Loucy (cell line): ENCODE measurements around the gene SNAP91.

Experiments
- H2AFZ ChIP-seq: fragments of 200-600 bp; sonication (generic); 2 replicates; pipeline ENCODE4 v1.6.0; 2016; ENCODE audit warnings: antibody characterized with exemption, mild to moderate bottlenecking, low read length, moderate library complexity
- H3F3A ChIP-seq: fragments of 200-600 bp; 2 replicates; pipeline ENCODE4 v1.6.0; 2016; ENCODE audit warnings: antibody characterized with exemption, low read depth, mild to moderate bottlenecking
- H3K27me3 ChIP-seq: fragments of 200-600 bp; sonication (generic); 2 replicates; pipeline ENCODE4 v1.6.1; 2014; ENCODE audit warnings: low read length, mild to moderate bottlenecking; ENCODE audit not compliant: insufficient read depth, poor library complexity, severe bottlenecking
- H3K36me3 ChIP-seq: fragments of 200-600 bp; sonication (generic); 2 replicates; pipeline ENCODE4 v1.6.1; 2016; ENCODE audit warnings: low read length; ENCODE audit not compliant: insufficient read depth
- H3K4me1 ChIP-seq: fragments of 200-600 bp; sonication (generic); 2 replicates; pipeline ENCODE4 v1.5.1; 2014; ENCODE audit warnings: low read length, mild to moderate bottlenecking; ENCODE audit not compliant: insufficient read depth, poor library complexity, severe bottlenecking
- H3K4me2 ChIP-seq: fragments of 200-600 bp; sonication (generic); 2 replicates; pipeline ENCODE4 v1.6.0; 2014; ENCODE audit warnings: antibody characterized with exemption, low read length, low read depth, mild to moderate bottlenecking; ENCODE audit not compliant: poor library complexity, severe bottlenecking
- H3K4me3 ChIP-seq: fragments of 200-600 bp; sonication (generic); 2 replicates; pipeline ENCODE4 v1.5.1; 2014; ENCODE audit warnings: low read length, mild to moderate bottlenecking, mixed read lengths; ENCODE audit not compliant: poor library complexity, severe bottlenecking
- H3K79me2 ChIP-seq: fragments of 200-600 bp; sonication (generic); 2 replicates; pipeline ENCODE4 v1.6.1; 2014; ENCODE audit warnings: low read length; ENCODE audit not compliant: insufficient read depth
- H3K9ac ChIP-seq: fragments of 200-600 bp; sonication (generic); 2 replicates; pipeline ENCODE4 v1.6.0; 2014; ENCODE audit warnings: mild to moderate bottlenecking, low read depth, low read length, moderate library complexity; ENCODE audit not compliant: poor library complexity, severe bottlenecking
- H3K9me2 ChIP-seq: fragments of 200-600 bp; sonication (generic); replicated peaks from 2 replicates; pipeline ENCODE4 v1.6.1; 2016; ENCODE audit warnings: low read depth, low read length, mixed read lengths
- H3K9me3 ChIP-seq: fragments of 200-600 bp; sonication (generic); 2 replicates; pipeline ENCODE4 v1.6.1; 2014; ENCODE audit warnings: mild to moderate bottlenecking, antibody characterized with exemption, low read length, low read depth; ENCODE audit not compliant: insufficient read depth
- H4K20me1 ChIP-seq: fragments of 200-600 bp; sonication (generic); 2 replicates; pipeline ENCODE4 v1.6.0; 2014; ENCODE audit warnings: antibody characterized with exemption, low read length, mild to moderate bottlenecking; ENCODE audit not compliant: insufficient read depth, poor library complexity, severe bottlenecking
- EZH2phosphoT487 ChIP-seq: fragments of 200-600 bp; IDR thresholded peaks from 2 replicates; pipeline ENCODE4 v1.6.1; 2018; ENCODE audit warnings: antibody characterized with exemption, mild to moderate bottlenecking, moderate library complexity, borderline replicate concordance
- TF ChIP-seq, protein P1 (sequence below): fragments of 200-600 bp; sonication (generic); conservative IDR thresholded peaks from 2 replicates; pipeline ENCODE4 v1.5.1; 2014; ENCODE audit warnings: mild to moderate bottlenecking, antibody characterized with exemption, low read length

The SNAP91 gene

GRCh38 chr6:83702077-83702476, 6.8 kb downstream of the SNAP91 start:
- H3K9me2 ChIP-seq = no peaks in the 10 kb centered on the region
- H3K27me3 ChIP-seq = no peaks in the 10 kb centered on the region
- no peaks in the 10 kb centered on the region for H3K79me2 ChIP-seq
- no peak overlapping the region for H3K9ac ChIP-seq
- H3K9me3 ChIP-seq = no peaks in the 10 kb centered on the region
- no peak overlapping the region for H2AFZ ChIP-seq
- TF ChIP-seq EZH2phosphoT487 = no peak
- TF ChIP-seq, protein P1, sequence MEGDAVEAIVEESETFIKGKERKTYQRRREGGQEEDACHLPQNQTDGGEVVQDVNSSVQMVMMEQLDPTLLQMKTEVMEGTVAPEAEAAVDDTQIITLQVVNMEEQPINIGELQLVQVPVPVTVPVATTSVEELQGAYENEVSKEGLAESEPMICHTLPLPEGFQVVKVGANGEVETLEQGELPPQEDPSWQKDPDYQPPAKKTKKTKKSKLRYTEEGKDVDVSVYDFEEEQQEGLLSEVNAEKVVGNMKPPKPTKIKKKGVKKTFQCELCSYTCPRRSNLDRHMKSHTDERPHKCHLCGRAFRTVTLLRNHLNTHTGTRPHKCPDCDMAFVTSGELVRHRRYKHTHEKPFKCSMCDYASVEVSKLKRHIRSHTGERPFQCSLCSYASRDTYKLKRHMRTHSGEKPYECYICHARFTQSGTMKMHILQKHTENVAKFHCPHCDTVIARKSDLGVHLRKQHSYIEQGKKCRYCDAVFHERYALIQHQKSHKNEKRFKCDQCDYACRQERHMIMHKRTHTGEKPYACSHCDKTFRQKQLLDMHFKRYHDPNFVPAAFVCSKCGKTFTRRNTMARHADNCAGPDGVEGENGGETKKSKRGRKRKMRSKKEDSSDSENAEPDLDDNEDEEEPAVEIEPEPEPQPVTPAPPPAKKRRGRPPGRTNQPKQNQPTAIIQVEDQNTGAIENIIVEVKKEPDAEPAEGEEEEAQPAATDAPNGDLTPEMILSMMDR = no peak
- H4K20me1 ChIP-seq = no peaks in the 10 kb centered on the region
- H3K4me2 ChIP-seq = no peak overlapping the region
- no peaks in the 10 kb centered on the region for H3K4me1 ChIP-seq
- H3K4me3 ChIP-seq = no peak overlapping the region
- no peaks in the 10 kb centered on the region for H3F3A ChIP-seq
- no peaks in the 10 kb centered on the region for H3K36me3 ChIP-seq

GRCh38 chr6:83696674-83697073, 12.2 kb downstream of the SNAP91 start:
- Histone ChIP-seq H2AFZ (no peak overlapping the region), H3K9me2 (no peaks in the 10 kb centered on the region), H3K4me1 (no peaks in the 10 kb centered on the region), H3K9ac (no peak overlapping the region), H3K79me2 (no peaks in the 10 kb centered on the region), H4K20me1 (no peaks in the 10 kb centered on the region), H3K4me2 (no peak overlapping the region), H3K27me3 (no peaks in the 10 kb centered on the region), H3F3A (no peaks in the 10 kb centered on the region), H3K4me3 (no peak overlapping the region), H3K9me3 (no peaks in the 10 kb centered on the region), H3K36me3 (no peaks in the 10 kb centered on the region)
- TF ChIP-seq EZH2phosphoT487 = no peak
- TF ChIP-seq, protein P1 = no peak

GRCh38 chr6:83685481-83685880, 23.4 kb downstream of the SNAP91 start:
- H4K20me1 ChIP-seq = no peaks in the 10 kb centered on the region
- no peaks in the 10 kb centered on the region for H3K4me1 ChIP-seq
- H3F3A ChIP-seq = no peaks in the 10 kb centered on the region
- no peaks in the 10 kb centered on the region for H3K9me3 ChIP-seq
- no peak overlapping the region for H2AFZ ChIP-seq
- H3K9ac ChIP-seq = no peak overlapping the region
- H3K79me2 ChIP-seq = no peaks in the 10 kb centered on the region
- H3K4me2 ChIP-seq = no peak overlapping the region
- no peak overlapping the region for H3K4me3 ChIP-seq
- no peaks in the 10 kb centered on the region for H3K27me3 ChIP-seq
- no peaks in the 10 kb centered on the region for H3K9me2 ChIP-seq
- no peaks in the 10 kb centered on the region for H3K36me3 ChIP-seq
- no peak for TF ChIP-seq EZH2phosphoT487
- TF ChIP-seq, protein P1 = no peak
